Endothelial cell of umbilical vein (primary cell): ENCODE measurements around the gene BLOC1S3.

Source experiments
- EZH2 ChIP-seq: IDR thresholded peaks from 2 replicates; pipeline ENCODE4 v1.6.1; 2012; ENCODE audit warnings: borderline replicate concordance, low read depth, mild to moderate bottlenecking, moderate library complexity, low read length, inconsistent platforms; ENCODE audit not compliant: severe bottlenecking
- FOS ChIP-seq: IDR thresholded peaks from 2 replicates; pipeline ENCODE4 v1.6.1; 2011; ENCODE audit warnings: mild to moderate bottlenecking, low read length, moderate library complexity, borderline replicate concordance; ENCODE audit not compliant: insufficient read depth
- GATA2 ChIP-seq: IDR thresholded peaks from 2 replicates; pipeline ENCODE4 v1.7.0; 2011; ENCODE audit warnings: low read depth, mild to moderate bottlenecking, moderate library complexity, mixed read lengths, low read length; ENCODE audit not compliant: insufficient read length, insufficient read depth
- JUN ChIP-seq: IDR thresholded peaks from 2 replicates; pipeline ENCODE4 v1.6.1; 2011; ENCODE audit warnings: borderline replicate concordance, low read depth; ENCODE audit not compliant: insufficient read length, insufficient read depth
- MAX ChIP-seq: IDR thresholded peaks from 2 replicates; pipeline ENCODE4 v1.6.1; 2011; ENCODE audit not compliant: insufficient read depth, insufficient read length
- MYC ChIP-seq: IDR thresholded peaks from one replicate; pipeline ENCODE4 v1.6.1; 2011; ENCODE audit warnings: mild to moderate bottlenecking, low read depth, low read length
- POLR2A ChIP-seq: IDR thresholded peaks from 2 replicates; pipeline ENCODE4 v1.6.1; 2012; ENCODE audit warnings: low read depth, mild to moderate bottlenecking, control low read depth, low read length
- POLR2AphosphoS5 ChIP-seq: IDR thresholded peaks from 2 replicates; pipeline ENCODE4 v1.6.1; 2012; ENCODE audit warnings: low read depth, mild to moderate bottlenecking, control low read depth, low read length, moderate library complexity; ENCODE audit not compliant: insufficient read depth
- TF ChIP-seq, protein P1 (sequence below), 2 donors: IDR thresholded peaks; 1 replicate in 1 of 2; 2 replicates in 1 of 2; pipeline ENCODE4 v1.5.1; 2011; ENCODE audit warnings: low read length in 2 of 2, mild to moderate bottlenecking in 2 of 2, moderate library complexity in 2 of 2, control low read depth in 1 of 2, inconsistent platforms in 1 of 2, low read depth in 1 of 2; ENCODE audit not compliant: insufficient read depth in 1 of 2; ENCODE audit errors: extremely low read depth in 1 of 2

- TF ChIP-seq, protein P1, sequence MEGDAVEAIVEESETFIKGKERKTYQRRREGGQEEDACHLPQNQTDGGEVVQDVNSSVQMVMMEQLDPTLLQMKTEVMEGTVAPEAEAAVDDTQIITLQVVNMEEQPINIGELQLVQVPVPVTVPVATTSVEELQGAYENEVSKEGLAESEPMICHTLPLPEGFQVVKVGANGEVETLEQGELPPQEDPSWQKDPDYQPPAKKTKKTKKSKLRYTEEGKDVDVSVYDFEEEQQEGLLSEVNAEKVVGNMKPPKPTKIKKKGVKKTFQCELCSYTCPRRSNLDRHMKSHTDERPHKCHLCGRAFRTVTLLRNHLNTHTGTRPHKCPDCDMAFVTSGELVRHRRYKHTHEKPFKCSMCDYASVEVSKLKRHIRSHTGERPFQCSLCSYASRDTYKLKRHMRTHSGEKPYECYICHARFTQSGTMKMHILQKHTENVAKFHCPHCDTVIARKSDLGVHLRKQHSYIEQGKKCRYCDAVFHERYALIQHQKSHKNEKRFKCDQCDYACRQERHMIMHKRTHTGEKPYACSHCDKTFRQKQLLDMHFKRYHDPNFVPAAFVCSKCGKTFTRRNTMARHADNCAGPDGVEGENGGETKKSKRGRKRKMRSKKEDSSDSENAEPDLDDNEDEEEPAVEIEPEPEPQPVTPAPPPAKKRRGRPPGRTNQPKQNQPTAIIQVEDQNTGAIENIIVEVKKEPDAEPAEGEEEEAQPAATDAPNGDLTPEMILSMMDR (IDR thresholded peaks at IDR 0.05; ENCODE audit: extremely low read depth in 1 of 2, insufficient read depth in 1 of 2, low read depth in 1 of 2, low read length in 2 of 2), result no peak
- TF ChIP-seq POLR2AphosphoS5, result no peak
- TF ChIP-seq MAX, result no peak
- TF ChIP-seq POLR2A, result no peak
- no peak for TF ChIP-seq MYC
- no peak for TF ChIP-seq EZH2
- TF ChIP-seq FOS, result no peak
- TF ChIP-seq JUN, result no peak
- no peak for TF ChIP-seq GATA2
These were observed 4.8 kb upstream of the BLOC1S3 start for GRCh38 chr19:45173816-45174215.
